HPDE6-E6E7 (cell line): ENCODE data around the gene NCOR2.

Source experiments
- DNase-seq: peaks from one replicate; pipeline ENCODE4 v3.0.0; 2011; ENCODE audit warnings: missing footprints; ENCODE audit errors: extremely low spot score

Gene NCOR2

GRCh38 chr12:124576061-124576650 is 8.7 kb upstream of the NCOR2 start:
- no peak for DNase-seq

GRCh38 chr12:124573839-124574786 is 6.7 kb upstream of the NCOR2 start:
- DNase-seq, result no peak

- DNase-seq, result no peak
These were observed 4.1 kb upstream of the NCOR2 start for GRCh38 chr12:124571556-124571955.

- no peak for DNase-seq
These were observed 3.4 kb upstream of the NCOR2 start for GRCh38 chr12:124570810-124571209.

GRCh38 chr12:124569375-124570148 is 2.1 kb upstream of the NCOR2 start:
- DNase-seq, result no peak

- no peak for DNase-seq
These were observed 1.3 kb upstream of the NCOR2 start for GRCh38 chr12:124568431-124569374.

- DNase-seq, result peak; percentile 79
These were observed 411 bp upstream of the NCOR2 start for GRCh38 chr12:124567673-124568373.

GRCh38 chr12:124566161-124566996 is 1.0 kb downstream of the NCOR2 start:
- DNase-seq, result peak; percentile 88

- DNase-seq, result no peak
These were observed 1.7 kb downstream of the NCOR2 start for GRCh38 chr12:124565656-124566160.

- DNase-seq, result no peak
These were observed 2.4 kb downstream of the NCOR2 start for GRCh38 chr12:124564971-124565491.

- no peak for DNase-seq
These were observed 3.0 kb downstream of the NCOR2 start for GRCh38 chr12:124564232-124564958.

- no peak for DNase-seq
These were observed 3.6 kb downstream of the NCOR2 start for GRCh38 chr12:124563809-124564208.

GRCh38 chr12:124563401-124563800 is 4.0 kb downstream of the NCOR2 start:
- DNase-seq, result no peak

- no peak for DNase-seq
These were observed 4.6 kb downstream of the NCOR2 start for GRCh38 chr12:124562796-124563181.

GRCh38 chr12:124562018-124562795 is 5.2 kb downstream of the NCOR2 start:
- DNase-seq, result no peak

- DNase-seq, result no peak
These were observed 6.2 kb downstream of the NCOR2 start for GRCh38 chr12:124561231-124561630.

- DNase-seq, result no peak
These were observed 7.1 kb downstream of the NCOR2 start for GRCh38 chr12:124560146-124560890.
